Renal cortical epithelial cell (primary cell): ENCODE results near the gene CACNA1B. TPM values are rescaled to one million over a fixed set of nuclear protein-coding genes. Genes with fewer than 3 reads are reported as not detected.
"Not testable (repeated sequence)": the region's sequence is repeated elsewhere in the genome, so short reads cannot be mapped to it uniquely, and the experiment has no call there.

Experiments used
- DNase-seq: peaks from one replicate; pipeline ENCODE4 v3.0.0-alpha.2; 2011; ENCODE audit warnings: low read depth
- total RNA-seq: library from RNA; depleted of rRNA; stranded (reverse); fragments of >200 nt; gene quantifications from 2 replicates; pipeline ENCODE4 v1.2.3, GENCODE V29; 2014

CACNA1B gene
- 0.05 TPM in 1 of 2 replicates, not detected in the other for total RNA-seq

DNA sequence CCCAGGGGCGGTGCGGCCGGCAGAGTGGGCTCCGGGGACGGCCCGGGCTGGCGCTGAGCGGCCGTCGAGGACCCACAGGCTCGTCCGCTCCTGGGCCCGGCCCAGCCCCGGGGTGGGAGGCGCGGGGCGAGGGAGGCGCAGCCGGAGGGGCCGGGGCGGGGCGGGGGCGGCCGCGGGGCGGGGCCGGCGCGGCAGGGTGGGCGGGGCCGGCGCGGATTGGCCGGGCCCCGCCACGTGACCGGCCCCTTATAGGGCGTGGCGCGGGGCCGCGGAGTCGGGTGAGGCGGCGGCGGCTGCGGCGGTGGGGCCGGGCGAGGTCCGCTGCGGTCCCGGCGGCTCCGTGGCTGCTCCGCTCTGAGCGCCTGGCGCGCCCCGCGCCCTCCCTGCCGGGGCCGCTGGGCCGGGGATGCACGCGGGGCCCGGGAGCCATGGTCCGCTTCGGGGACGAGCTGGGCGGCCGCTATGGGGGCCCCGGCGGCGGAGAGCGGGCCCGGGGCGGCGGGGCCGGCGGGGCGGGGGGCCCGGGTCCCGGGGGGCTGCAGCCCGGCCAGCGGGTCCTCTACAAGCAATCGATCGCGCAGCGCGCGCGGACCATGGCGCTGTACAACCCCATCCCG, at the start of gene CACNA1B:
CACNA1B (plus strand) TSS at position 277 of the 617 bp plus-strand sequence; CDS start at position 429, 152 bp downstream.
- not testable (repeated sequence) for DNase-seq

DNA sequence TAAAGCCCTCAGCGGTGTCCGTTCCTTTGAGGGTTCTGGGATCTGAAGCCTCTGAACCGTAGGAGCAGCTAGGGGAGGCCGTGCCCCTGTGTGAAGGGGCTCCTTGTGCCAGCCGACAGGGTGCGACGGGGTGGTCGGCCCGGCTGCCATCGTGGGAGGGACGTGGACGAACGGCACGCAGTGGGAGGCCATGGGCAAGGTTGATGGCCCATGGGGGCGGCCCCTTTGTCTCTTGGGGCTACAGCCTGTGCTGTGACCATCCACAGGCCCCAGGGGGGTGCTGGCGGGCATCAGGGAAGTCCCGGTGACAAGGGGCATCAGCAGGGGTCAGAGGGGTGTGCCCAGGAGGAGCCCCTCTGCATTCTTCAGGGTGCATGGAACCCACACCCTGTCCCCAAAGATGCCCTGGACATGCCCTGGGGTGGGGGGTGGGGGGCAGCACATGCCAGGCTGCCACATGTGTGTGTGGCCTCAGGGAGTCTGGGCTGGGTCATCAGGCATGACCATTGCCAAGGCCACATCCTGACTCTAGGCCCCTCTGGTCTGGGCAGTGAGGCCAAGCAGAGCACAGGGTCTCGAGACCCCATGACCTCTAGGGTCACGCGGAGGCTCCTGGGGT, 49.6 kb upstream of the CACNA1B start:
- DNase-seq = no peak

DNA sequence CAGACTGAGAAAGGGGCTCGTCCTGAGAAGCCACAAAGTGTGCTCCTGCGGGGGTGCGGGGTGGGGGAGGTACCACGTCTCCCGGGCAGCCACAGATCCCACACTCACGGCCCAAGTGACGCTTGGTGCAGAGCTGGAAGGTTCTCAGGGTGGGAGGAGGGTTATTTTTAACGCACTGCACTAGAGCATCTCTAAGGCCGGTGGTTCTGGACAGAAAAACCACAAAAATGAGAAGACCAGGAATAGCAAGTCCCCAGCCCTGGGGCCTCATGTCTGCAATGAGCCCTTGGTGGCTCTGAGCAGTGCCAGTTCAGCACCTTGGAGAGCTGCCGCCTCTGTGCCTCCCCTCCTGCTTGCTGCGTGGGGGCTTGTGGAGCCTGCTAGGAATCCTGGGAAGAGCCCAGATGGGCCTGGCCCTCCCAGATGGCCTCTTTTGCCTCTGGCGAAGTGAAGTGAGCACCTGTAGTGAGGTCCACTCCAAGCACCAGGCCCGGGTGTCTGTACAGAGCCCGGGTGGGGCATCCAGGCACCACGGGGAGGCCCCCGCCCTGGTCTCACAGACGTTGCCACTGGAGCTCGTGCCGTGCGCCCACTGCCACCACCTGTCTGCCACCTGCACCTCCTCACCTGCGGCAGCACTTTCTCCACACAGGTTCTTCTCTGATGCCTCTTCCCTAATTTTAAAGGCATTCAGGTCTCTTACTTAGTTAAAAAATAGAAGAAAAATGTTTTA, 48.9 kb upstream of the CACNA1B start:
- DNase-seq = no peak

DNA sequence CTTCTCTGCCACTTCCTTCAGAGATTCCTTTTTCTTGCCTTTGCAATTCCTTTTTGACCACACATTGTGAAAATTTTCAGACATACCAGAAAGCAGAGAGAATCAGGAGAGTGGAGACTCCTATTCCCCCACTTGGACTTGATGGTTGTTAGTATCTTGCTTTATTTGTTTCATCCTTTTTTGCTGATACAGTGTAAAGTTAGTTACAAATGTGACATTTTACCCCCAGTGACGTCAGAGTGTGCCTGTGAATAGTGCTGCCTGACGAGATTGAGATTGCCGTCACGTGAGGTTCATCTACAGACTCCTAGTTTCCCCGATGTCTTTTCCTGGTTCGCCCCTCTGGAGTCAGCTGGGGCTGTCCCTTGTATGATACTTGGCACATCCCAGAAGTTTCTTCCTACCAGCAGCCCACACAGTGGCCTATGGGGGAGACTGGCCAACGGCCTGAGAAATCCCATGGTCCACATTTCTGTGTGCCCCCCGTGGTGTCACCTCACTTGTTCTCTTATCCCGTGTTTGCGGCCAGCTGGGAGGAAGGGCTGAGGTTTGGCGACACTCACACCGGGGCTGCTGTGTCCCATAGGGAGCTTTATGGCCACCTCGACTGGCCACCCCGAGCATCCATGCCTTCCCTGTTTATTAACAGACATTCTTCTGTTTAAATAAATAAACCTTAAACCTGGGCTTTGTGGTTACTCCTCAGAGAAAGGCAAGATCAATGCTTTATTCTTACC, 48.2 kb upstream of the CACNA1B start:
- DNase-seq = no peak

DNA sequence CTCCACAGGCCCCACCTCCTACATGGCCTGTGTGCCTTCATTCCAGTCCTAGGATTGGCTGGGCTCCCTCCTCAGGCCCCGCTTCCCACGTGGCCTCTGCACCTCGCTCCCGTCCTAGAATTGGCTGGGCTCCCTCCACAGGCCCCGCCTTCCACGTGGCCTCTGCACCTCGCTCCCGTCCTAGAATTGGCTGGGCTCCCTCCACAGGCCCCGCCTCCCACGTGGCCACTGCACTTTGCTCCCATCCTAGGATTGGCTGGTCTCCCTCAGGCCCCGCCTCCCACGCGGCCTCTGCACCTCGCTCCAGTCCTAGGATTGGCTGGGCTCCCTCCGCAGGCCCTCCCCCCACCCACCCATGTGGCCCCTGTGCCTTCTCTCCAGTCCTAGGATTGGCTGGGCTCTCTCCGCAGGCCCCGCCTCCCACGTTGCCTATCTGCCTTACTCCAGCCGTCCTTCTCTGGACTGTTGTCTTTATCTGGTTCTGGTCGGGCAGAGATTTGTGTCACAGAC, 45.3 kb upstream of the CACNA1B start:
- no peak for DNase-seq

DNA sequence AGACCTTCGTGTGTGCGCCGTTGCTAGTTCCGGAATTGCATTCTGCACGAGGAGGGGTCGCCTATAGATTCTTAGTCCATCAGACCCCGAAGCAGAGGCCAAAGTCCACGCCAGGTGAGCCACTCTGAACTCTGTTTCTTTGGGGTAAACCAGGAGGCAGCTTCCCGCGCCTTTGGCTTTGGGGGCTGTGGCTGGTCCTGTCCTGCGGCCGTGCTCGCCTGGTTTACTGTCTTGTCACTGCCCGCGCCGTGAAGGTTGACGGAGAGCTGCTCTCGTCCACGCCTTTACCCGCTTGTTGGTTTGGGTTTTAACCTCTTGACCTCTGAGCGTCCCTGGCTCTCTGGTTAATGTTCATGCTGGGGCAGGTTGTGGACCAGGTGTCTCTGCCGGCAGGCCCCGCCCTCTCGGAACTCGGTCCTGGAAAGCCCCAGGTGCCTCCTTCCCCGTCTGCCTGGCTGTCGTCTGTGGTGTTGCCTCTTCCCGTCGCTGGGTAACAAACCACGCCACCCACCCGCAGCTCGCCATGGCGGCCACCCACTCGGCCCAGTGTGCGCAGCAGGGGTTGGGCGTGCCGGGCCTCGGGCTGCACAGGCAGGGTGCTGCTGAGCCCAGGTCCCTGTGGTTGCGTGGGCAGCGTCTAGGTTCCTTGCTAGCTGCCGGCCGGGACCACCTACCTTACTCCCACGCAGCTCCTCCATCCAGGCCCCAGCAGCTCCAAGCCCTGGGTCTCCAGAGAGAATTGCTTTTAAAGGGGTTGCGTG, 44.6 kb upstream of the CACNA1B start:
- no peak for DNase-seq

DNA sequence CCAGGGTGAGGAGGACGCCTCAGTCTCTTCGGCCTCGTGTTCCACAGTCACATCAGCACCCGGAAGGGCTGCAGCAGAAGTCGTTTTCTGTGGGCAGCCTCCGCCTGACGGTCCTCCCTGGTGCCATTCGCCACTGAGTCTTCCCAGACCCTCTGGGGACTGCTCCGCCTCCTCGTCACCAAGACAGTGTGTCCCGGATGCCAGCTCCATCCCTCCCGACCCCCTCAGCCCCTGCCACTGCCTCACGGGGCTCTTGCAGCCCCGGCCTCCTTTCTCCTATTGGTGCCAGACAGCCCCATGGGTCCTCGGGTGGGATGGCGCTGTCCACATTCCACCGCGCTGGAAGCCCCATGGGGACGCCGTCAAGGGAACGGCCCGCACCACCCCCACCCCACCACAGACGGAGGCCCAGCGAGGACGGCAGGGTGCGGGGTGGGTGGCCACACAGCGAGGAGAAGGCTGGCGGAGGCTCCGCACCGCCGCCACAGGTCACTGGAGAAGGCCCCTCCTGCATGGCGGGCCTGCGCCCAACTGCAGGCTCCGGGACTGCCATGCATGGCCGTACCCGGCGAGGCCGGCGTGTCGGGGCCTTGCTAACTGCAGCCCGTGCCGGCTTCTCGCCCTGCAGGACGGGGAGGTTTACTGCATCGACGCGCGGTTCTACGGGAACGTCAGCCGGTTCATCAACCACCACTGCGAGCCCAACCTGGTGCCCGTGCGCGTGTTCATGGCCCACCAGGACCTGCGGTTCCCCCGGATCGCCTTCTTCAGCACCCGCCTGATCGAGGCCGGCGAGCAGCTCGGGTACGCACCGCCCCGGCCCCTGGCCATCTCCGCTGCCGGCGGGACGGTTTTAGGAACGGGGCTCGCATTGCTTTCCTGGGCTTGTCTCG, 43.6 kb upstream of the CACNA1B start:
- no peak for DNase-seq

DNA sequence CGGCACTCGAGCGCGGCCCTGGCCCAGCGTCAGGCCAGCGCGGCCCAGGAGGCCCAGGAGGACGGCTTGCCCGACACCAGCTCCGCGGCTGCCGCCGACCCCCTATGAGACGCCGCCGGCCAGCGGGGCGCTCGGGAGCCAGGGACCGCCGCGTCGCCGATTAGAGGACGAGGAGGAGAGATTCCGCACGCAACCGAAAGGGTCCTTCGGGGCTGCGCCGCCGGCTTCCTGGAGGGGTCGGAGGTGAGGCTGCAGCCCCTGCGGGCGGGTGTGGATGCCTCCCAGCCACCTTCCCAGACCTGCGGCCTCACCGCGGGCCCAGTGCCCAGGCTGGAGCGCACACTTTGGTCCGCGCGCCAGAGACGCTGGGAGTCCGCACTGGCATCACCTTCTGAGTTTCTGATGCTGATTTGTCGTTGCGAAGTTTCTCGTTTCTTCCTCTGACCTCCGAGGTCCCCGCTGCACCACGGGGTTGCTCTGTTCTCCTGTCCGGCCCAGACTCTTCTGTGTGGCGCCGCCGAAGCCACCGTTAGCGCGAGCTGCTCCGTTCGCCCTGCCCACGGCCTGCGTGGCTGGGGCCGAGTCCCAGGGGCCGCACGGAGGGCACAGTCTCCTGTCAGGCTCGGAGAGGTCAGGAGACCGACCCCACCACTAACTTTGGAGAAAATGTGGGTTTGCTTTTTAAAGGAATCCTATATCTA, 42.6 kb upstream of the CACNA1B start:
- no peak for DNase-seq

DNA sequence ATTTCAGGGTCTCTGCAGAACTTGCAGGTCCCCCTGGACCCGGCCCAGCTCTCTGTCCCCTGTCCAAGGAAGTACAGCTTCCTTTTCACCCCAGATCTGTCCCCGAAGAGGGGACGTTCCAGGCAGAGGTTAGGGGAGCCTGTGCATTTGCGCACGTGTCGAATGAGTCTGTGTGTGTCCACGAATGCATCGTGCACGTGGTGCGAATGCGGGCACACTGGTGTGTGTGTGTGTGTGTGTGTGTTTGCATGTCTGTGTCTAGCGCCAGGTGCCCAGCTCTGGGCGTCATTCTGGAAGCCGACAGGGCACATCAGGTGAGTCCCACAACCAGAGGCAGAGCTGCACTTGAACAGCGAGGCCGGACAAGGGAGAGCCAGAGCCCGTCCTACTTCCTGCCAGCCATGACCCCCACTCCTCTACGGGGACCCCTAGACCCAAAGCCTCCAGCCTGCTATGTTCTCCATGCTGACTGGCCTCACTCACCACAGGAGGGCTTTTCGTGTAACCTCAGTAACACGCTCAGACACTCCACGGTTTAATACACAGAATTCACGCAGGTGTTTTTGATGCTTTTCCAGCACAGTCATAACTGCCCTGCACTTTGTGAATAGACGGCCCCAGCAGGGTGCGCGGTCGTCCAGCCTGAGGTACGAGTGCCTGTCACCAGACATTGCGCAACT, 41.3 kb upstream of the CACNA1B start:
- DNase-seq = no peak

DNA sequence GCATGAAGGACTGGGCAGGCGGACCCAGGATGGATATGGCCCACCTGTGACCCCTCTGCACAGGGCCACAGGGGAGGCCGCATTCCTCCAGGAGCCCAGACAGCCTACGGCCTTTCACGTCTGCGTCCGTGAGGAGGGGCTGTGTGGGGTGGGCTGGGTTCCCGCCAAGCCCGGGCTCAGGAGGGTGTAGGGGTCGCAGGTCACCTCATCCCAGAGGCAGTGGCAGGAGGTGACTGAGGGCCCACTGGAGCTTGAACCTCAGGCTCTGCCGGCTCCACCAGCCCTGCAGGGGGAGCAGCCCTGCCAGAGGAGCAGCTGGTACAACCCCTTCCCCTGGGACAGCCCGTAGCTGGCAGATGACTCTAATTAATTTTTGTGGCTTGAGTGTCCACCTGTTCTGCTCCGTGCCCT, 40.7 kb upstream of the CACNA1B start:
- no peak for DNase-seq

DNA sequence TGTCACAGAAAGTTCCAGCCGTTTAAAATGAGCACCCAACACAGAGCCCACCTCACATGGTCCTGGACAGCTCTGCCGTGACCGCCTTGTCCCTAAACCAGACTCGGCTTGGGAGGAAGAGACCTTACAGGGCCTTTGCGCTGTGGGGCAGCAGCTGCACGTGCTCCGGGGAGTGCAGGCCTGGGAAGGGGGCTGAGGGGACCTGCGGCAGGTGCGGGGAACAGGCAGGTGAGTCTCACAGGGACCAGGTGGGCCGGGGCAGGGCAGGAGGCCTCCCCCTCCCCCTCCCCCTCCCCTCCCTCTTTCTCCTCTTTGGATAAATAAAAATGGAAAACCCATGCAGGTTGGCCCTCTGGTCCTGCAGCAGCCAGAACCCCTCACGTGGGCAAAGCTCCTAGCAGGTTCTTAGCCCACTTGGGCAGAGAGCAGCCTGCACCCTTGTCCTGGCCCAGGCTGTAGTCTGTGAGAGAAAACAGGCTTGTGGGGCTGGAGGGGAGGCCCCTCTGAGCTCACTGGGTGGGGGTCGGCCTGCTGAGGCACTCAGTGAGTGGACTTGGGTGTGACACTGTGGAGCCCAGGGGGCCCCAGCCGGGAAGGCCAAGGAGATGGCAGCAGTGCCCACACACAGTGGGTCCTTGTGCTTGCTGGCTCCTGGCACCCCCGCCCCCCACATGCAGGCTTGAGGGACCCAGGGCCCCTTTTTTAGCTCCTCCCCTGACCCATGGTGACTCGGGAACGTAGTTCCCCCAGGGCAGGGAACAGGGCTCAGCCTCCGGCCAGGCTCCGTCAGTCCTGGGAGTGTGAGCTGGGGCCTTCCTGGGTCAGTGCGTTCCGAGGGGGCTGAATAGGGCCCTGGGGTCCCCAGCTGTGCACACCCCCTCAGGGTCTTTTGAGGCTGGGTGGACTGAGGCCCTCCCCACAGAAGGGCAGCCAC, 40.0 kb upstream of the CACNA1B start:
- DNase-seq = no peak

DNA sequence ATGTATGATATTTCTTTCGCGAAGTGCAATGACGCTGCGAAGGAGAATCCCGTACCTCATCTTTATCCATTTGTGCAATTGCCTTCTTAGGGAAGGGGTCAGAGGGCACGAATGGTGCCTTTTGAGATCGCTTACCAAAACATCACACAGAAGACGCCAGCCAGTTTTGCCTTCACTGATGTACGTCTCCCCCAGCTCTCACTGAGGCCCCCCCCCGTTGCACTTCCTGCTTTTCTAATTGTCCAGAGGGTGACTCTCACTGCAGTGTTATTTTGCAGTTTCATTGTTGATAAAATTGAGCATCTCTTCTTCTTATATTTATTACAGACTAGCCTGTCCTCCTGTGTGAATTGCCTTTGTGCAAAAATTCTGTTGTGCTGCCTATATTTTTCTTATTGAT, 39.0 kb upstream of the CACNA1B start:
- no peak for DNase-seq

DNA sequence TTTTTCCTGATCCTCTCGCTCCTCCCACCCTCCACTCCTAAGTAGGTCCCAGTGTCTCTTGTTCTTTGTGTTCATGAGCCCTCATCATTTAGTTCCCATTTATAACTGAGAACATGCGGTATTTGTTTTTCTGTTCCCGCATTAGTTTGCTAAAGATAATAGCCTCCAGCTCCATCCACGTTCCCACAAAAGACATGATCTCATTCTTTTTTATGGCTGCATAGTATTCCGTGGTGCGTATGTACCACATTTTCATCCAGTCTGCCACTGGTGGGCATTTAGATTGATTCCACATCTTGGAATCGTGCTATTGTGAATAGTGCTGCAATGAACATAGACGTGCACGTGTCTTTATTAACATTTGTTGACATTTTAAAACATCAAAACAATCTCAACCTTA, 34.2 kb upstream of the CACNA1B start:
- DNase-seq = no peak

DNA sequence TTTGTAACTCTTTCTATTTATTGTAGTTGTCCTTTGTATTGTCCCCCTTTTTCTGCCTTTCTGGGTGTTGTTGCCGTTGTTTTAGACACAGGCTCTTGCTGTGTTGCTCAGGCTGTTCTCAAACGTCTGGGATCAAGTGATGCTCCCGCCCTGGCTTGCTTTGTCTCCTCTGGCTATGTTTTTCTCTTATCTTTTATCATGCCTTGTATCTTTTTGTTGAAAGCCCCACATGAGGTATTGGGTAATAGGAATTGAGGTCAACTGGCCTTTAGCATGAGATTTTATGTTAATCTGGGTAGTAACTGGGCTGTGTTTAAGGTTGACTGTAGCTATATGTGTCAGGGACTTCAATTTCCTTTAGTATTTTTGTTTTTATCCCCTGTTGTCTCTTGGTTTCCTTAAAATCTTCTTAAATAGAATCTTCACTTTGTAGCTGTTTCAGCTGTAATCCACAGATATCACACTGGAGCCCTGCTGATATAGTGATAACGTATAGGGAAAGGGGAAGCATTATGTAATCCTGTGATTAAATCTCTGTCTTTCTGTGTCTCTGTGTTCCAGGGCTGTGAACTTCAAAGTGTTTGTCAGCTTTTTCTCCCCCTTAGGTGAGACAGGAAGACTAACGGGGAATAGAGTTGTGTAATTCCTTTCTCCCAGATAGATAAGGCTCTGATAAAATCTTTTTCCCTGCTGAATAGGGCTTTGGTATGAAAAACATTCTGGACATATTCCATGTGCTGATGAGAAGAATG, 25.9 kb upstream of the CACNA1B start:
- DNase-seq = no peak

DNA sequence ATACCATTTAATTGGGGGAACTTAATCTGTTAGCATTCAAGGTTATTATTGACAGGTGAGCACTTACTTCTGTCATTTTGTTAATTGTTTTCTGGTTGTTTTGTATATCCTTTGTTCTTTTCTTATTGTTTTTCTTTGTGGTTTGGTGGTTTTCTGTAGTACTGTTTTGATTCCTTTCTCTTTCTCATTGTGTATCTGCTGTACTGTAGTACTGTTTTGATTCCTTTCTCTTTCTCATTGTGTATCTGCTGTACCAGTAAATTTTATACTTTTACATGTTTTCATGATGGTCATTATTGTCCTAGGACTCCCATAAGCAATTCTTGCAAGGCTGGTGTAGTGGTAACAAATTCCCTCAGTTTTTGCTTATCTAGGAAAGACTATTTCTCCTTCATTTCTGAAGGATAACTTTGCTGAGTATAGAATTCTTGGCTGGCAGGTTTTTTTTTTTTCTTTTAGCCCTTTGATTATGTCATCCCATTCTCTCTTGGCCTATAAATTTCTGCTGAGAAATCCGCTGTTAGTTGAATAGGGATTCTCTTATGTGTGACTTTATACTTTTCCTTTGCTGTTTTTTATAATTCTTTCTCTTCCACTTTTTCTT, 24.1 kb upstream of the CACNA1B start:
- no peak for DNase-seq

DNA sequence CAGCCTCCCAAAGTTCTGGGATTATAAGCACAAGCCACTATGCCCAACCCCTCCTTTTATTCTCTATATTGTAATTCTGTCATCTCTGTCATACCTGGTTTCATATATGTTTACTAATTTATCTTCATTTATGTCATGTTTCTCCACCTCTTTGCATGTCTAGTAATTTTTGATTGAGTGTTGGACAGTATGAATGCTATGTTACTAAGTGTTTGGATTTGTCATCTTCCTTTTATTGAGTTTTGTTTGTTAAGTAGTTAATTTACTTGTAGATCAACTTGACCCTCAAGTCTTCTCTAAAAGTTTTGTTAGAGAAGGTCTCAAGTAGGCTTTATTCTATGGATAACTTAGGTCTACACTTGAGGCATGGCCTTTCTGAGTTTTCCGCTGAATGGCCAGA, 17.2 kb upstream of the CACNA1B start:
- no peak for DNase-seq

DNA sequence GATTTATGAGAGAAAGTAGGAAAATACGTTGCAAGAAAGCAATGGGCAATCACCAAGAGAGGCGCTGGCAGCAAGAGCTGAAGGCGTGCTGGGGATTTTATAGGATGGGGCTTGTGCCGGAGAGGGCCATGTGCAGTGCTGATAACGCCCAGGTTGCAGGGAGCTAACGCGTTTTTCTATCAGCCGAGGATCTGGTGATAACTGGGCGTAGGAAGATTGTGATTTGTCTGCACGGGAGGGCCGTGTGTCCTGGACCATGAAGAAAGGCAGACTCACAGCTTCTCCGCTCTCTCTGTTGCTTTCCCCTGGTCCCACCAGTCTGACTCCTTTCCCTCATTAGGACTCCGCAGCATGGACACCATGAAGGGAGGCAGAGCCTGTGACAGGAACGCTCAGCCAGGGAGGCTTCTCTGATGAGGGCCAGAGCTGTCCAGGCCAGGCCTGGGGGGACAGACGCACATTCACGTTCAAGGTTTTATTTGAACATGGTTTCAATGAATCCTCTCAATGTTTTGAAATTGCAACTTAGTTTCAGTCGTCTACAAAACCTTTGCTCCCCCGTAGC, 11.9 kb upstream of the CACNA1B start:
- DNase-seq = no peak
